GM18519 (cell line): ENCODE data around the gene ZNF200.
A peak's percentile ranks its signal among the peaks of the same experiment; 100 is the strongest.

Experiments used
- ATAC-seq: cut with Tn5 transposase; IDR thresholded peaks from one replicate; pipeline ENCODE4 v1.9.1; 2021; ENCODE audit warnings: mild to moderate bottlenecking, moderate library complexity; ENCODE audit not compliant: unreplicated experiment, low FRiP score

Gene ZNF200

GRCh38 chr16:3254309-3254708 is 19.4 kb upstream of the ZNF200 start:
- ATAC-seq: no peak

GRCh38 chr16:3252967-3253366 is 18.0 kb upstream of the ZNF200 start:
- ATAC-seq: no peak

GRCh38 chr16:3249451-3249850 is 14.5 kb upstream of the ZNF200 start:
- no peak for ATAC-seq

- no peak for ATAC-seq
These were observed 14.1 kb upstream of the ZNF200 start for GRCh38 chr16:3249020-3249419.

- ATAC-seq: no peak
These were observed 13.6 kb upstream of the ZNF200 start for GRCh38 chr16:3248596-3248995.

GRCh38 chr16:3246876-3247275 is 11.9 kb upstream of the ZNF200 start:
- no peak for ATAC-seq

GRCh38 chr16:3246002-3246401 is 11.0 kb upstream of the ZNF200 start:
- no peak for ATAC-seq

GRCh38 chr16:3243882-3244281 is 8.9 kb upstream of the ZNF200 start:
- ATAC-seq: no peak

GRCh38 chr16:3242709-3243108 is 7.8 kb upstream of the ZNF200 start:
- ATAC-seq: no peak

GRCh38 chr16:3241761-3242160 is 6.8 kb upstream of the ZNF200 start:
- ATAC-seq: no peak

GRCh38 chr16:3235856-3236669 is 1.1 kb upstream of the ZNF200 start:
- ATAC-seq: no peak

- peak; percentile 3 for ATAC-seq
These were observed 458 bp downstream of the ZNF200 start for GRCh38 chr16:3234543-3234856.

- ATAC-seq: no peak
These were observed 10.9 kb downstream of the ZNF200 start for GRCh38 chr16:3223913-3224515.

GRCh38 chr16:3220839-3221238 is 14.1 kb downstream of the ZNF200 start:
- no peak for ATAC-seq

GRCh38 chr16:3216263-3216640 is 18.7 kb downstream of the ZNF200 start:
- ATAC-seq: no peak

GRCh38 chr16:3215601-3216262 is 19.2 kb downstream of the ZNF200 start:
- no peak for ATAC-seq

- no peak for ATAC-seq
These were observed 19.9 kb downstream of the ZNF200 start for GRCh38 chr16:3214904-3215600.

- no peak for ATAC-seq
These were observed 22.4 kb downstream of the ZNF200 start for GRCh38 chr16:3212567-3212966.

- ATAC-seq: no peak
These were observed 23.0 kb downstream of the ZNF200 start for GRCh38 chr16:3212006-3212405.

GRCh38 chr16:3207086-3207953 is 27.6 kb downstream of the ZNF200 start:
- ATAC-seq: no peak
